ENCODE results near the gene ITPR2.

Gene ITPR2

GRCh38 chr12:26360062-26360461 is 472.9 kb downstream of the ITPR2 start:
- TF ChIP-seq CTCF (IDR thresholded peaks at IDR 0.05) = no peak

DNA sequence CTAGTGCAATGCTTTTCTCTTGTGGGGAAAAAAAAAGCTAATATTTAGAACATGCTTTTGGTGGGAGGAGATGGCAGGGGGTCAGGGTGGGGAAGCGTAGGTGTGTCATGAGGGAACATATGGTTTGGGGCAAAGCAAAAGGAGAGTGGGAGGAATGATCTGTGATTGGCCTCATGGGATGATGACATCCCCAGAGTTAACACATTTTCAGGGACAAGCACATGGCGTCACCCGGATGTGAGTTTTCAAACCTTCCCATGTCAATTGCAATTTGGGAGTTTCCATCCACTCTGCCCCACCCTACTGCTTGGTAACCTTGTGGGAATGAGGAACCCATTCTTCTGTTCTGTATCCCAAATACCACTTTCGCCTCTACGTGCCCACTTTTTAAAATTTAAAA is 473.4 kb downstream of the ITPR2 start:
- no peak for TF ChIP-seq CTCF (IDR thresholded peaks at IDR 0.05)

- TF ChIP-seq CTCF (IDR thresholded peaks at IDR 0.05) = no peak
Measured at GRCh38 chr12:26358651-26359050, 474.3 kb downstream of the ITPR2 start.

DNA sequence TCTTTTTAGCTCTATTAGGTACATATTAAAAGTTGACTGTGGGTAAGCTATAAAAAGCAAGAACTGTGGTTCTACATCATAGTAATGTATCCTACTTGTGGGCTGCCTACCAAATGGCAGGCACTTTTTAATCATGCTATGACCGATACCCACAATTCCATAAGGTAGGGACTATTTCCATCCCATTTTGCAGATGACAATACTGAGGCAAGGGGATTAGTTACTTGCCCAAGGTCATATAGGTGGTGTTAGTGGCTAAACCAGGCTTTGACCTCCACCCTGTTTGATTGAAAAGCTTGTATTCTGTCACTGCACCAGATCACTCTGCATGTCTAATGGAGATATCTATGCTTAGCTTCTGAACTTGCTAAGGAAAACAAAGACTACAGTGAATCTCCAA is 485.7 kb downstream of the ITPR2 start:
- TF ChIP-seq CTCF (IDR thresholded peaks at IDR 0.05) = no peak

DNA sequence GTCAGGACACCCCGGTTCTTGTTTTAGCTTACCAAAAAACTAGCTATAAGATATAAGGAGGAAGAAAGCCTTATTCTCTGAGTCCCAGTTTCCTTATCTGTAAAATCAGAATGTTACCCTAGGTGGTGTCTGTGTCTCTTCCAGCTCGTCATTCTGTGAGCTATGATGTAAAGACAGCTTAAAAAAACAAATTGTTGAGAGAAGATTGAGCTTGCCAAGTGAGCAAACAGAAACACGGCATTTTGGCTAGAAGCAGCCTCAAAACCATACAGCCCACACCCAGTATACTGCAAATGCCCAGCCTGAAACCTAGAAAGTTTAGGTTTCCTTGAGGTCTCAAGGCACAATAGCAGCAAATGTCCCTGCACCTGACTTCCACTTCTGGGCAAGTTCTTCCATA is 486.3 kb downstream of the ITPR2 start:
- no peak for TF ChIP-seq CTCF (IDR thresholded peaks at IDR 0.05)

DNA sequence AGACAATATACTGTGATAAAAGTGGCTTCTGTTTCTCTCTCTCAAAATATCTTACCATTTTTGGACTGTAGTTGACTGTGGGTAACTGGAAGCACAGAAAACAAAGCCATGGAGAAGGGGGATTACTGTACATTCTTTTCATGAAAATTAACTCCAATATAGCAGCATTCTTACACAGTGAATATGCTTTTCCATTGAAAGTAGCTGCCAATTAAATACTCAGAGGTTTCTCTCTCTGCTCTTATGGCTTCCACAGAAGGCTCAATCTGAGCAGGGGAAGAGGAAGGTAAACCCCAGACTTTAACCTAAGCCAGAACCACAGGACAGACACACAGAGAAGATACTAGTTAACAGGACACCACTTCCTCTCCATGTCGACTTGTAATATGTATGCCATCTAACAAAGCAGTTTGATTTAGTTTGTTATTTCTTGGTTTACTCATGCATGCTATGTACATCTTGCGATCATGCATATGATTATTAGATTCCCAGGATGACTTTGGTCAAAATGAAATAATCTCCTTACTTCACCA is 487.5 kb downstream of the ITPR2 start:
- no peak for TF ChIP-seq CTCF (IDR thresholded peaks at IDR 0.05)

- TF ChIP-seq CTCF (IDR thresholded peaks at IDR 0.05) = no peak
Measured at GRCh38 chr12:26341491-26341890, 491.5 kb downstream of the ITPR2 start.

GRCh38 chr12:26340649-26341048 is 492.3 kb downstream of the ITPR2 start:
- no peak for TF ChIP-seq CTCF (IDR thresholded peaks at IDR 0.05)

All from LNCAP (cell line).